ENCODE results near the gene PRMT9.
A peak's percentile ranks its signal among the peaks of the same experiment; 100 is the strongest.

Gene PRMT9

DNA sequence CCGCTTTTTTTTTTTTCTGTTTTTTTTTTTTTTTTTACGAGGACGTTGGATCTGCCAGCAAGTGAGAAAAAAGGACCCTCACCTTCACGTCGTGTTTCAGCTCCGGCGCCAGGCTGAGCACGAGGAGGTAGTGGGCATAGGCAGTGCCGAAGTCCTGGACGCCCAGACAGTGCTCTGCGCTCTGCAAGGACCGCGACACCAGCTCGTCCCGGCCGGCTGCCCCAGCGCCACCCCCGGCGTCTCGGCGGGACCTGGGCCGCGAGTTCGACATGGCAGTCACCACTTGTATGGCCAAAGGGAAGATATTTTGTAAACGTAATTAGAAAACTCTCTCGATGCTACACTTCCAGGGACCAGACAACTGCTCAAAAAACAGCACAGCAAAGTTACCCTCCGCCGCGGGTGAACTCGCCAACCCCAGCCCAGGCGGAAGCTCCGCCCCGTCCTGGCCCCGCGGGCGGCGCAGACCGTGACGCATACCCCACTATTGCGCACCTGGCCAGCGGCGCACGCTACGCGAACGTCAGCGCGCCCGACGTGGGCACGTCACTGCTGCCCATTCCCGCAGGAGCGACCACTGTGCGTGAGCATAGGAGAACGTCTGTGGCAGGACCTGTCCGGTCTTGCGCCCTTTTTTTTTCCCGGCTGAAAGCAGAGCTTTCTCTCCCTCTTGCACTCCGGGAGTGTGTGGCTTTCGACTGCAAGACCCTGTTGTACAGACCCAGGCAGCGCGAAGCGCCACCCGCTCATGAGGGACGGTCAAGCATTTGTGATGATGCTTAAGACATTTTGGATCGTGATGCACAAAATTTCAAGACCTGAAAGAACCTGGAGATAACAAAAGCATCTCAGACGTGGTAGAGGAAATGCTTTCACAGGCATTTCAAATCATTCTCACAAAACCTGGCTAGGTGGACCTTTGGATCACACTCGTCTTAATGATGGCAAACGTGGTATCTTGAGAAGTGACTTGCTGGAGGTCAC is at the start of gene PRMT9:
PRMT9 (minus strand) TSS at position 447 of the 984 bp plus-strand sequence; CDS start at position 271, 176 bp downstream.
- peak; percentile 87 for DNase-seq
- ATAC-seq (ENCODE audit: insufficient read depth, low read depth) = peak; percentile 96
- Histone ChIP-seq H3K4me3 (ENCODE audit: low read depth in 1 of 2, low read length in 2 of 2) (peak within 1 kb of the TSS; percentile 96 to 98), H3K79me2 (ENCODE audit: insufficient read depth, low read length) (peaks cover 30% of the 10 kb centered on the region), H3K36me3 (ENCODE audit: insufficient read depth, low read length) (peaks cover 6% of the 10 kb centered on the region), H3K27ac (ENCODE audit: low read length) (peak within 1 kb of the TSS; percentile 90), H3K9me3 (ENCODE audit: insufficient read depth, low read length, severe bottlenecking) (no peaks in the 10 kb centered on the region), H3K4me2 (ENCODE audit: insufficient read depth, low read length) (peak within 1 kb of the TSS; percentile 94), H3K27me3 (ENCODE audit: insufficient read depth, low read length, poor library complexity) (no peaks in the 10 kb centered on the region), H4K20me1 (ENCODE audit: insufficient read depth, low read length) (peaks cover 4% of the 10 kb centered on the region; the same call in 1 of the 2 replicates), H2AFZ (ENCODE audit: low read depth, low read length) (peak within 1 kb of the TSS; percentile 100), H3K4me1 (ENCODE audit: insufficient read depth, low read length) (peaks cover 32% of the 10 kb centered on the region), H3K9ac (ENCODE audit: low read depth, low read length) (peak within 1 kb of the TSS; percentile 95)
- no peak for TF ChIP-seq EZH2 (IDR thresholded peaks at IDR 0.05; ENCODE audit: borderline replicate concordance, low read depth, low read length, severe bottlenecking)
- TF ChIP-seq, protein P1, sequence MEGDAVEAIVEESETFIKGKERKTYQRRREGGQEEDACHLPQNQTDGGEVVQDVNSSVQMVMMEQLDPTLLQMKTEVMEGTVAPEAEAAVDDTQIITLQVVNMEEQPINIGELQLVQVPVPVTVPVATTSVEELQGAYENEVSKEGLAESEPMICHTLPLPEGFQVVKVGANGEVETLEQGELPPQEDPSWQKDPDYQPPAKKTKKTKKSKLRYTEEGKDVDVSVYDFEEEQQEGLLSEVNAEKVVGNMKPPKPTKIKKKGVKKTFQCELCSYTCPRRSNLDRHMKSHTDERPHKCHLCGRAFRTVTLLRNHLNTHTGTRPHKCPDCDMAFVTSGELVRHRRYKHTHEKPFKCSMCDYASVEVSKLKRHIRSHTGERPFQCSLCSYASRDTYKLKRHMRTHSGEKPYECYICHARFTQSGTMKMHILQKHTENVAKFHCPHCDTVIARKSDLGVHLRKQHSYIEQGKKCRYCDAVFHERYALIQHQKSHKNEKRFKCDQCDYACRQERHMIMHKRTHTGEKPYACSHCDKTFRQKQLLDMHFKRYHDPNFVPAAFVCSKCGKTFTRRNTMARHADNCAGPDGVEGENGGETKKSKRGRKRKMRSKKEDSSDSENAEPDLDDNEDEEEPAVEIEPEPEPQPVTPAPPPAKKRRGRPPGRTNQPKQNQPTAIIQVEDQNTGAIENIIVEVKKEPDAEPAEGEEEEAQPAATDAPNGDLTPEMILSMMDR (IDR thresholded peaks at IDR 0.05; ENCODE audit: borderline replicate concordance, extremely low read depth, low read length, poor library complexity, severe bottlenecking) = no peak

DNA sequence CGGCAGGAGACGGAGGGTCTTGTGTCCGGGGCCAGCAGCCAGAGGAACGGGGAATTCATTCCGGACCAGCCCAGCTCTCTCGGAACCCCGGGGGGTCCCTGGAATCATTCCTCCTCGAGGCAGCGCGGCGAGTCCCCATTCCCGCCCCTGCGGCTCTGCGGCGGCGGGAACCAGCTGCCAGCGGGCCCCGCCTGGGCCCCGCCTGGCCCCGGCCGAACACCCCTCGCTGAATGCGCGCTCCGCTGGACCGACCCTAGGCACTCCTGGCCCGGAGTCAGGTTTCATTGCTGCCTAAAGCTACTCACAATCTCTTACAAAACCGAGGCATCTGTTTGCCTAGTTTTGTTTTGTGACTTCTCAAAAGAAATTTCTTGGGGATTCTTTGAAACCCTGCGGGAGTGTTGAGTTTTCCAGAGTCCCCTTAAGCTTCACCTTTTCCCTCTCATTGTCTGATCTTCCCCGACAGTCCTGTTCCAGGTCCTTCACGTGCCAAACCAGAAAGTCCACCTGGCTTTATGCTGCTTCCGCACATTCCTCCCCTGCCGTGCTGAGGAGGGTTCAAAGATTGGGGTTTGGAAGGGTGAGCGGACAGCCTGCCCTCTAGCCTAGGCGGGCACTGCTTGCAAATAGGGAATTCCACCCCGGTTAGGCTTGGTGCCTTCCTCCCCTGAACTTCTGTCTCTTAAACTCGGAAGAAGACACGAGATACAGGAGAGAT is 48.7 kb upstream of the PRMT9 start:
- H2AFZ ChIP-seq (ENCODE audit: low read depth, low read length) = peak overlapping the region; percentile 77
- no peaks in the 10 kb centered on the region for H3K9me3 ChIP-seq (ENCODE audit: insufficient read depth, low read length, severe bottlenecking)
- DNase-seq = no peak
- no peaks in the 10 kb centered on the region for H3K79me2 ChIP-seq (ENCODE audit: insufficient read depth, low read length)
- peaks cover 7% of the 10 kb centered on the region; the same call in 1 of the 2 replicates for H4K20me1 ChIP-seq (ENCODE audit: insufficient read depth, low read length)
- peak overlapping the region; percentile 99 for H3K4me2 ChIP-seq (ENCODE audit: insufficient read depth, low read length)
- H3K4me1 ChIP-seq (ENCODE audit: insufficient read depth, low read length) = peaks cover 18% of the 10 kb centered on the region
- peaks cover 58% of the 10 kb centered on the region for H3K27me3 ChIP-seq (ENCODE audit: insufficient read depth, low read length, poor library complexity)
- ATAC-seq (ENCODE audit: insufficient read depth, low read depth) = peak; percentile 35
- no peaks in the 10 kb centered on the region for H3K36me3 ChIP-seq (ENCODE audit: insufficient read depth, low read length)
- H3K4me3 ChIP-seq (ENCODE audit: low read depth in 1 of 2, low read length in 2 of 2) = peak overlapping the region; percentile 38 to 78; a peak in 3 of 4 replicates
- peak; percentile 89 for TF ChIP-seq EZH2 (IDR thresholded peaks at IDR 0.05; ENCODE audit: borderline replicate concordance, low read depth, low read length, severe bottlenecking)
- TF ChIP-seq, protein P1 (IDR thresholded peaks at IDR 0.05; ENCODE audit: borderline replicate concordance, extremely low read depth, low read length, poor library complexity, severe bottlenecking) = no peak
- peak overlapping the region; percentile 49 for H3K9ac ChIP-seq (ENCODE audit: low read depth, low read length)
- no peak overlapping the region for H3K27ac ChIP-seq (ENCODE audit: low read length)

DNA sequence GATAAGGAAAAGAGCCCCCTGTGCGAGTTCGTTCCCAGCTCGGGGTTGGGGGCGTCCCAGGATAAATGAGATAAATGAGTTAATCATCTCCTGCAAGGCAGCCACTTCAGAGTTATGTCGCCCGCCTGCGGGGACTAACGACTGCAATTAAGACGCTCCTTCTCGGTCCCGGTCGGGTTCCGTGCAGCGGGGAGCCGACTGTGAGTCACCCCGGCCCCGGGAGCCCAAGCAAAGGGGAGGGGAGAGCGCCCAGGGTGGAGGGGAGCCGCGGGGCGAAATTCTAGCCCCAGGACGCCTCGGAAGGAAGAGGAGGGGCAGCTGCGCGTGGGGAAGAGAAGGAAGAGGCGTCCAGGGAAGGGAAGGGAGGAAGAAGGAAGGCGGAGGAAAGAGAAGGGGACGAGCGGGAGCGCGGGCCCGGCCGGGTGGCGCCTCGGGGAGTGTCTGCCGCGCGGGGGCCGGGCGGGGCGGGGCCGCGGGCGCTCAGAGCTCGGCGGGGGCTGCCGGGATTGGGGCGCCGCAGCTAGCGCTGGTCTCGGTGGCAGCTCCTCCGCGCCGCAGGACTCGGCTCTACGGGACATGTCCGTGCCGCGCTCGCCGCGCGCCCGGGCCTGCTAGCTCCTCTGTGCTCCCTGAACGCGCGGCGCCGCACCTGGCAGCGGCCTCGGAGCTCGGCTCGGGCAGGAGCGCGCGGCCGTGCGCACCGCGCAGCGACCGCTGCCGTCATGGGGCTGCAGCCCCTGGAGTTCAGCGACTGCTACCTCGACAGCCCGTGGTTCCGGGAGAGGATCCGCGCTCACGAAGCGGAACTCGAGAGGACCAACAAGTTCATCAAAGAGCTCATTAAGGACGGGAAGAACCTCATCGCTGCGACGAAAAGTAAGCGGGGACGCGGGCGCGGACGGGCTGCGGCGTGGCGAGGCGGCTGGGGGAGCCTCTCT is 47.9 kb upstream of the PRMT9 start, which contains the start of gene ARHGAP10:
ARHGAP10 (plus strand) TSS at position 509 of the 938 bp plus-strand sequence; CDS start at position 723, 214 bp downstream.
- Histone ChIP-seq H3K79me2 (ENCODE audit: insufficient read depth, low read length) (no peaks in the 10 kb centered on the region), H3K4me1 (ENCODE audit: insufficient read depth, low read length) (peaks cover 18% of the 10 kb centered on the region), H3K4me2 (ENCODE audit: insufficient read depth, low read length) (peak within 1 kb of the TSS; percentile 99), H3K27ac (ENCODE audit: low read length) (no peak within 1 kb of the TSS), H3K27me3 (ENCODE audit: insufficient read depth, low read length, poor library complexity) (peaks cover 60% of the 10 kb centered on the region), H3K9ac (ENCODE audit: low read depth, low read length) (peak within 1 kb of the TSS; percentile 49), H4K20me1 (ENCODE audit: insufficient read depth, low read length) (peaks cover 7% of the 10 kb centered on the region; the same call in 1 of the 2 replicates), H3K4me3 (ENCODE audit: low read depth in 1 of 2, low read length in 2 of 2) (peak within 1 kb of the TSS; percentile 38 to 78; a peak in 3 of 4 replicates), H3K9me3 (ENCODE audit: insufficient read depth, low read length, severe bottlenecking) (no peaks in the 10 kb centered on the region), H3K36me3 (ENCODE audit: insufficient read depth, low read length) (no peaks in the 10 kb centered on the region), H2AFZ (ENCODE audit: low read depth, low read length) (peak within 1 kb of the TSS; percentile 77)
- TF ChIP-seq EZH2 (IDR thresholded peaks at IDR 0.05; ENCODE audit: borderline replicate concordance, low read depth, low read length, severe bottlenecking) = no peak
- TF ChIP-seq, protein P1 (IDR thresholded peaks at IDR 0.05; ENCODE audit: borderline replicate concordance, extremely low read depth, low read length, poor library complexity, severe bottlenecking) = no peak
- DNase-seq (peak; percentile 48), ATAC-seq (ENCODE audit: insufficient read depth, low read depth) (peak; percentile 79)
